ENCODE measurements around the gene MAP2K6.

DNA sequence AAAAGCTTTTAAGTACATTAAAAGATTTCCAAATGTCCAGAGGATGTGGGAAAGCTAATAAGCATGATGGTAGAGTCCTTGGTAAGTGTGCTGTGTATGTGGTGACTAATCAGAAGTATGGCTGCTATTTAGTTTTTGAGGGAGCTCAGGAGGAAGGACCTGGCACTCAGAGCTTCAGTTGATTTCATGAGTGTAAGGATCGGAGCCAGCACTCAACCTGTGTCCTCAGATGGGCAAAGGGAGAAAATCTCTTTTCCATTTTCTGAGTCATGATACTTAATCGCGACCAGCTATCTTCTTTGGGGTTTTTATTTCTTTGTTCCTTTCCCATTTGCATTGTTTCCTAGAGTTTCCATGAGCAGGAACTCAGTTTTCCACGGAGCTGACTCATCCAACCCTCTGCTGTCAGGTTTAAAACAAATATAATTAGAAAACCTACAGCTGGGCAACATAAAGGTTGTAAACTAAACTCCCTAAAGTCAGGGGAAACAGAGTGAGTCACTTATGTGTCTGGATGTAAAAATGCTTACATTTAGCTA lies 125.4 kb downstream of the MAP2K6 start:
- TF ChIP-seq, protein P1, sequence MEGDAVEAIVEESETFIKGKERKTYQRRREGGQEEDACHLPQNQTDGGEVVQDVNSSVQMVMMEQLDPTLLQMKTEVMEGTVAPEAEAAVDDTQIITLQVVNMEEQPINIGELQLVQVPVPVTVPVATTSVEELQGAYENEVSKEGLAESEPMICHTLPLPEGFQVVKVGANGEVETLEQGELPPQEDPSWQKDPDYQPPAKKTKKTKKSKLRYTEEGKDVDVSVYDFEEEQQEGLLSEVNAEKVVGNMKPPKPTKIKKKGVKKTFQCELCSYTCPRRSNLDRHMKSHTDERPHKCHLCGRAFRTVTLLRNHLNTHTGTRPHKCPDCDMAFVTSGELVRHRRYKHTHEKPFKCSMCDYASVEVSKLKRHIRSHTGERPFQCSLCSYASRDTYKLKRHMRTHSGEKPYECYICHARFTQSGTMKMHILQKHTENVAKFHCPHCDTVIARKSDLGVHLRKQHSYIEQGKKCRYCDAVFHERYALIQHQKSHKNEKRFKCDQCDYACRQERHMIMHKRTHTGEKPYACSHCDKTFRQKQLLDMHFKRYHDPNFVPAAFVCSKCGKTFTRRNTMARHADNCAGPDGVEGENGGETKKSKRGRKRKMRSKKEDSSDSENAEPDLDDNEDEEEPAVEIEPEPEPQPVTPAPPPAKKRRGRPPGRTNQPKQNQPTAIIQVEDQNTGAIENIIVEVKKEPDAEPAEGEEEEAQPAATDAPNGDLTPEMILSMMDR (conservative IDR thresholded peaks at IDR 0.05) = no peak
- TF ChIP-seq ZFX (IDR thresholded peaks at IDR 0.05) = no peak

Data from C4-2B (cell line).